Colon (tissue), 2 donors: ENCODE data around the gene TSC22D4.

ENCODE experiments used
- FAIRE-seq: peaks from 2 replicates; lab custom pipeline; 2012; peaks lifted over from hg19 to GRCh38; lab: Jason Lieb, UNC
- donor health status: control.
- donor health status: control.

Gene TSC22D4

GRCh38 chr7:100492738-100493475 lies 13.9 kb upstream of the TSC22D4 start:
- FAIRE-seq = no peak

GRCh38 chr7:100491192-100491578 lies 12.2 kb upstream of the TSC22D4 start:
- FAIRE-seq = no peak

GRCh38 chr7:100490483-100491191 lies 11.6 kb upstream of the TSC22D4 start:
- FAIRE-seq = no peak

GRCh38 chr7:100489824-100490223 lies 10.8 kb upstream of the TSC22D4 start:
- no peak for FAIRE-seq

GRCh38 chr7:100489121-100489520 lies 10.1 kb upstream of the TSC22D4 start:
- FAIRE-seq = no peak

GRCh38 chr7:100488333-100489095 lies 9.5 kb upstream of the TSC22D4 start:
- no peak for FAIRE-seq

- no peak for FAIRE-seq
Measured at GRCh38 chr7:100486753-100487446, 7.9 kb upstream of the TSC22D4 start.

- FAIRE-seq = no peak
Measured at GRCh38 chr7:100486111-100486636, 7.2 kb upstream of the TSC22D4 start.

- FAIRE-seq = no peak
Measured at GRCh38 chr7:100485471-100485876, 6.5 kb upstream of the TSC22D4 start.

GRCh38 chr7:100484673-100485045 lies 5.6 kb upstream of the TSC22D4 start:
- no peak for FAIRE-seq

- no peak for FAIRE-seq
Measured at GRCh38 chr7:100483722-100484672, 5.0 kb upstream of the TSC22D4 start, which contains the start of gene NYAP1. Gene NYAP1, plus strand, starts transcription at chr7:100483927. Its CDS starts 1,385 bp downstream, at chr7:100485312.

GRCh38 chr7:100483090-100483721 lies 4.2 kb upstream of the TSC22D4 start:
- no peak for FAIRE-seq

GRCh38 chr7:100482728-100483089 lies 3.7 kb upstream of the TSC22D4 start:
- no peak for FAIRE-seq

- FAIRE-seq = no peak
Measured at GRCh38 chr7:100481466-100481865, 2.5 kb upstream of the TSC22D4 start.

GRCh38 chr7:100477871-100478267 lies 1.1 kb downstream of the TSC22D4 start:
- no peak for FAIRE-seq

GRCh38 chr7:100476903-100477870 lies 1.8 kb downstream of the TSC22D4 start:
- FAIRE-seq = no peak

GRCh38 chr7:100476101-100476780 lies 2.8 kb downstream of the TSC22D4 start:
- no peak for FAIRE-seq

GRCh38 chr7:100475549-100475948 lies 3.5 kb downstream of the TSC22D4 start:
- FAIRE-seq = no peak
